NCI-H146 treated with DMSO at 0.1 percent for 48 hours (cell line): ENCODE measurements around the gene MYBPC2.

Experiments used
- DNase-seq: peaks from one replicate; lab custom pipeline; 2025; ENCODE audit not compliant: unreplicated experiment; lab: John Stamatoyannopoulos, UW

MYBPC2 gene

DNA sequence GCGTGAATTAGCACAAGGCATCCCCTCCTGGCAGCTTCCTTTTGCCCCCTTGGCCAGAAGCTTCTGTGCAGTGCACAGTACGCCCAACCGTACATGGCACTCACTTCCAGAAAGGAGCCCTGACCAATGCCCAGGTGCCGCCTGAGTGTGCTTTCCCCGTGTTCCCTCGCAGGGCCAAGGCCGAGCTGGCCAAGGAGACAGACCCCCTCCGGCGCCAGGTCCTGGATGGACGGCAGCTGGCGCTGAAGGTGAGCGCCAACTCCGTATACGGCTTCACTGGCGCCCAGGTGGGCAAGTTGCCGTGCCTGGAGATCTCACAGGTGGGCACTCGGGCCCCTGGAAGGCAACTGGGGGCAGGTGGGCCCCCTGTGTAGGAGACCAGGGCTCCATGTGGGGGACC lies 23.3 kb upstream of the MYBPC2 start:
- no peak for DNase-seq

DNA sequence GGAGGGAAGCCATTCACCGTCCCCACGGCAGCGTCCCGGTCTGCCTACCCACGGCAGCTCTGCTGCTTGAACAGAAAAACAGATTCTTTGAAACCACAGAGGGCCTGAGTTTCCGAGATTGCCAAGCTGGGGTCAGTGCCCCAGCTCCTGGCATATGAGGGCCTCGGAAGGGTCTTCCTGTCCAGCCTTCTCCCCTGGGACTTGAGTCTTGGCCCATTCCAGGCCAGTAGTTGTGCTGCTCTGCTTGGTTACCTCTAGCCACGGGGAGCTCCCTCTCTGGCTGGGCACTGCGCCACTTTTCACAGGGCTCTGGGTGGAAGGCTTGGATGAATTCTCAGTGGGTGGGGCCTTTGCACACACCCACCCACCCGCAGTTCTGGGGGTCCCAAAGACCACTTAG lies 22.6 kb upstream of the MYBPC2 start:
- DNase-seq = no peak

DNA sequence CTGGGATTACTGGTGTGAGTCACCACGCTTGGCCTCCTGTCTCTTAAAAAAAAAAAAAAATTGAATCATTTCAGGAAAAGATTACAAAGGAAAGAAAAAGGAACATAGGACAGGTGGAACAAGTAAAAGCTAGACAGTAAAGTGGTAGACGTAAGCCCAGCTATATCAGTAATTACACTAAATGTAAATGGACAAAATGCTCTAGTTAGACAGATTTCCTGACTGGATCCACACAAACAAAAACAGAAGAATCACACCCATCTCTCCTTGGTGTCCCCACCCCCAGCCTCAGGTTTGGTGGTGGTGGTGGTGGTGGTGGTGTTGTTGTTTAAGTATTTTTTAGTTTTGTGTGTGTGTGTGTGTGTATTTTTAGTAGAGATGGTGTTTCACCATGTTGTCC lies 20.3 kb upstream of the MYBPC2 start:
- DNase-seq = no peak

DNA sequence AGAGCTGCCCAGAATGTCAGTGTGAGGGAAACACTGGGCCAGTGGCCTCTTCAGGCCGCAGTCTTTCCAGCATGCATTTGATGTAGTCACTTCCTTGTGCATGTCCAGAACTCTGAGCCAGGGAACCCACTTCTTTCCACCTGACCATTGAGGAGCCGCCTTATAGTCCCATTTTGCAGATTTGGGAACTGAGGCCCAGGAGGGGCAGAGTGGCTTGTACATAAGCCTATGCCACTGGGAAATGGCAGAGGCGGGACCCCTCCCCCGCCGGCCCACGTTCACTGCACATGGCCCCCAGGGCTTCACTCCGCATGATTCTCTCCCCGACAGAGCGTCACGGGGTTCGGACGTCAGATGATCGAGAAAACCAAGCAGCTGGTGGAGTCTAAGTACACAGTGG lies 19.6 kb upstream of the MYBPC2 start:
- no peak for DNase-seq

DNA sequence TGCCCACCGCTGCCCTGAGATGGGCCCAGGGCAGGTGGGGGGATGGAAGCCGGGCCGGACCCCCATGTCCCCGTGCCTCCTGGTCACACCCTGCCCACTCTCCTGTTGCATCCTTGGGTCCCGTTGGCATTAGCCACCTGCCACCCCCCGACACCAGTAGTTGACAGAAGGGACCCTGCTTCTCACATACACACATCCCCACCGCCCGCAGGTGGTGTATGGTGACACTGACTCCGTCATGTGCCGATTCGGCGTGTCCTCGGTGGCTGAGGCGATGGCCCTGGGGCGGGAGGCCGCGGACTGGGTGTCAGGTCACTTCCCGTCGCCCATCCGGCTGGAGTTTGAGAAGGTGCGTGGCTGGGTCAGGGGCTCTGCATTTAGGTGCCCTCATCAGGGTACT lies 19.2 kb upstream of the MYBPC2 start:
- no peak for DNase-seq

DNA sequence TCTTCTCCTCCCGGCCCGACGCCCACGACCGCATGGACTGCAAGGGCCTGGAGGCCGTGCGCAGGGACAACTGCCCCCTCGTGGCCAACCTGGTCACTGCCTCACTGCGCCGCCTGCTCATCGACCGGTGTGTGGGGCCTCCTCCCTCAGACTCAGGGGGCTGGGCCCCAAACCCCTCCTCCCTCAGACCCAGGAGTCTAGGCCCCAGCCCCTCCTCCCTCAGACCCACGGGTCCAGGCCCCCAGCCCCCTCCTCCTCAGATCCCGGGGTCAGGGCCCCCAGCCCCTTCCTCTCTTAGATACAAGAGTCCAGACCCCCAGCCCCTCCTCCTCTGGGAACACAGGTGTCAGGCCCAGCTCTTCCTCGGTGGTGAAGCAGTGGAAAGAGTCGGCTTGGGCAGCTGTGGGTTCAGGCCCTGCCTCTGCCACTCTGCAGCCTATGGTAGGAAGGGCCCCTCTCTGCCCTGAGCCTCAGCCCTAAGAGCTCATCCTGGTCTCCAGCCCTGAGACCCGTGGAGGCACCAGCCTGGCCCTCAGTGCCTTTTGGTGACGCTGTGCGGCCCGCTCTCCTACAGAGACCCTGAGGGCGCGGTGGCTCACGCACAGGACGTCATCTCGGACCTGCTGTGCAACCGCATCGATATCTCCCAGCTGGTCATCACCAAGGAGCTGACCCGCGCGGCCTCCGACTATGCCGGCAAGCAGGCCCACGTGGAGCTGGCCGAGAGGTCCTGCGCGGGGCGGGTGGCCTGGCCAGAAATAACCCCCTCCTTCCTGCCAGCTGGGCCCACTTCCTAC lies 17.6 kb upstream of the MYBPC2 start:
- DNase-seq = no peak

DNA sequence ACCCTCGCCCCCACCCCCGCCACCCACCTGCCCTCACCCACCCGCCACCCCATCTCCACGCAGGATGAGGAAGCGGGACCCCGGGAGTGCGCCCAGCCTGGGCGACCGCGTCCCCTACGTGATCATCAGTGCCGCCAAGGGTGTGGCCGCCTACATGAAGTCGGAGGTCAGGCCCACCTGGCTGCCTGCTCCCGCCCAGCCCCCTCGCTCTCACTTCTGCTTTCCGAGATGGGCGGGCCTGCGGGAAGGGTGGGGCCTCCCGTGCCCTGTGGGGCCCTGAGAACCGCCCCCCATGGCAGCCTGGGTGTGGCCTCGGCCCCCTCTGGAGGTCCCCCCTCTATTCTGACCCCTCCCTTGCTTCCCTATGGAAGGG lies 17.0 kb upstream of the MYBPC2 start:
- DNase-seq = no peak

DNA sequence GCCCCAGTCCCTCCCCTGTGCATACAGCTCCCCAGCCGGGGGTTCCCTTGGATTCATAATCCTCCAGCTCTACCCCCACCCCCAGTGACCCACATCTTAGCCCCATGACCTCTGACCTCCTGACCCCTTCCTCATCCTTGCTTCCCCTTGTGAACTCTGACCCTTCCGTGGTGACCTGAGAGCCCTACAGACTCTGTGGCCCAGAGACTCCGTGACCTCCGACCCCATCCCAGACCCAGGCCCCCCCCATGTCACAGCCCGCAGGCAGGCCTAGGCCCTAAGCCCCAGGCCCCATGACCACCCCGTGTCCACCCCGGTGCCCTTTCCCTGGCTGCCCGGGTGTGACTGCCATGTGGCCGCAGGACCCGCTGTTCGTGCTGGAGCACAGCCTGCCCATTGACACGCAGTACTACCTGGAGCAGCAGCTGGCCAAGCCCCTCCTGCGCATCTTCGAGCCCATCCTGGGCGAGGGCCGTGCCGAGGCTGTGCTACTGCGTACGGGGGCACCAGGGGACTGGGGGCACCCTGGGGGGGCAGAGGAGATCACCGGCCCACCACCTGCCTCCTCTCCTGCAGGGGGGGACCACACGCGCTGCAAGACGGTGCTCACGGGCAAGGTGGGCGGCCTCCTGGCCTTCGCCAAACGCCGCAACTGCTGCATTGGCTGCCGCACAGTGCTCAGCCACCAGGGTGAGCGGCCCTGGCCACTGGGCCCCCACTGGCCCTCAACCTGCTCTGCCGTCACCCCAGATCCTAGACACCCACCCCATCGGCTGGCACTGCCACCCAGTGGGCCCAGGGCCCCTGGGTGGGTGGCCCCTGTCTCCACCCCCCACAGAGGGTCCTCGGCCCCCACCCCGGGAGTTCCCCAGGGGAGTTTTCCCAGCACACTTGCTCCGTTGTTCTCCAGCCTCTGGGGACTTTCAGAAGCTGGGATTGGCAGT lies 16.4 kb upstream of the MYBPC2 start:
- no peak for DNase-seq

DNA sequence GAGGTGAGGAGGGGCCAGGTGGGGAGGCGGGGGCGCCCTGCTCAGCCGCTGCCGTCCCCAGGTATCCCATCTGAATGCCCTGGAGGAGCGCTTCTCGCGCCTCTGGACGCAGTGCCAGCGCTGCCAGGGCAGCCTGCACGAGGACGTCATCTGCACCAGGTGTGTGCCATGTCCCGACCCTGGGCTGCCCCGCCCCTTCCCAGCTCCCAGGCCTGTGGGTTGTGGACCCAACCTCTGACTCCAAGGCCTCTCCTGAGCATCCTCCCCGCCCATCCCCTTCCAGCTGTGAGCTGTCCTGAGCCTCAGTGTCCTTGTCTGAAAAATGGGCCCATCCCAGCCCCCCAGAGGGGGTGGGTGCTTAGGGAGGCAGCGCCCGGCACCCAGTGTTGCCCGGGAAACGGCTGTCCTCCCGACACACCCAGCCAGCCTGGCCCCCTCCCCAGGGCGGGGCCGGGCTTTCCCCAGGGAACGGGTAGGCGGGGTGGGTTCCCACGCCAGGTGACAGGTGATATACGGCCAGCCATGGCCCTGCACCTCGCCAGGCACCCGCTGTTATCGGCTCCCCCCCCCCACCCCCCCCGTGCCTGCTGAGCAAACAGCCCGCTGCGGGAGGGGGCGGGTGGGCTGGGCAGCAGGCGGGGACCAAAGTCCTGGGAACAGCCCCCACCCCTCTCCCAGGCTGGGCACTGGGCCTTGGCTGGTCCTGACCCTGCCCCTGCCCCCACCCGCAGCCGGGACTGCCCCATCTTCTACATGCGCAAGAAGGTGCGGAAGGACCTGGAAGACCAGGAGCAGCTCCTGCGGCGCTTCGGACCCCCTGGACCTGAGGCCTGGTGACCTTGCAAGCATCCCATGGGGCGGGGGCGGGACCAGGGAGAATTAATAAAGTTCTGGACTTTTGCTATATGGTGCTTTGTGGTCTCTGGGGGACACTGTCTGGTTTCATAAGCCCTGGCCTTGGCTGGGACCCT lies 15.3 kb upstream of the MYBPC2 start:
- DNase-seq = no peak

DNA sequence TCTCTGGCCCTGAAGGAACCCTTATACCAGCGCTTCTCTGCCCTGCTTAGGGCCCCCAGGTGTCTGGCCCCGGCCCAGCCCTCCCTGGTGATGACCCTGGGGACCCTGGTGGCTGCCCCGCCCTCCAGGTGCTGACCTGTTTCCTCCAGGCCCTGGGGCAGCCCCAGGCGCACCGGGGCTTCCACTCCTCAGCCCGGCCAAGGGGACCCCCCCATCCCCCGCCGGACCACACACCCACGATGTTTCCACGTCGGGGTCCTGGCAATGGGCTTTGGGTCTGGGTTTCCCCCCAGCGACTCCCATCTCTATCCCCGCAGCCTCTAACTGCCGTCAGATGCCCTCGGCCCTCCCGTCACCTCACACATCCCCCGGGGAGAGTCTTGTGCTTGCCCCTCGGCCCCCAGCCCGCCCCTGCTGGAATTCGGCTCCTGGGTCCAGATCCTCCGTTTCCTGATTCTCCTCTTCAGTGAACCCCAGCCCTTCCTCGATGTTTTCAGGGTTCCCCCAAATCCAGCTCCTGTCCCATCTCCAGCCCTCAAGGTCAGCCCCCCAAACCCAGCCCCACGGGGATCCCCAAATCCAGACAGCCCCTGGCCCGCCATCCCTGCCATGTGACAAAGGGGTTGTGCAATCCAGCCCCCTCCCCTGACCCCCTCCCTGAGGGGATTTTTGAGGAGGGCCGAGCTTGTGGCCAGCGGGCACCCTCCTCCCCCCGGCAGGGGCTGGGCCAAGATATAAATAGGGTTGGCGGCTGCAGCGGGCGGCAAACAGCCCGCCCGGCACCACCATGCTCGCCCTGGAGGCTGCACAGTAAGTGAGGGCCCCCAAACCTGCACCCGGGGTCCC lies 14.3 kb upstream of the MYBPC2 start, which contains the start of gene SPIB:
Gene SPIB (plus strand): TSS at position 763 of the 846 bp plus-strand sequence. CDS start 25 bp downstream, at position 788.
- DNase-seq = no peak

DNA sequence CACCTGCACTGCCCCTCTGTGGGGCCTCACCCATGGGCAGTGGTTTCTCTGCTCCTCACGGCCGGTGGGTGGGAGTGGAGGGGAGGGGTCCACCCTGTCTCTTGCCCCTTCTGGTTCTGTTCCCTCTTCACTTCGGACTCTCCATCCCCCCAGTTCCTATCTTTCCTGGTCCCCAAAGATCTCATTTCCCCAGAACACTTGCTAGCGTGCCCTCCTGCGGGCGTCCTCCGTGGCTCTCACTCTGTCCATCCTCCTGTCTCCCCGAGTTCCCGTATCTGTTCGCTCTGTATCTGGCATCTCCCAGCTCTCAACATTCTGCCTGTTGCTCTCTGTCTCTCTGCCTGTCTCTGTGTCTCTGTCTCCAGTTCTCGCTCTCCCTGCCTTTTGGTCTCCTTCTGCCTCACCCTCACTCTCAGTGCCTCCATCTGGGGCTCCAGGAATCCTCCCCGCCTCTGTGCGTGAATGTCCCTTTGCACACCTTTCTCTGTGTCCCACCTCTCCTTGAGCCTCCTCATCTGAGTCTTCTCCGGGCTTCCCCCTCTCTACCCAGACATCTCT lies 13.6 kb upstream of the MYBPC2 start:
- DNase-seq = no peak

DNA sequence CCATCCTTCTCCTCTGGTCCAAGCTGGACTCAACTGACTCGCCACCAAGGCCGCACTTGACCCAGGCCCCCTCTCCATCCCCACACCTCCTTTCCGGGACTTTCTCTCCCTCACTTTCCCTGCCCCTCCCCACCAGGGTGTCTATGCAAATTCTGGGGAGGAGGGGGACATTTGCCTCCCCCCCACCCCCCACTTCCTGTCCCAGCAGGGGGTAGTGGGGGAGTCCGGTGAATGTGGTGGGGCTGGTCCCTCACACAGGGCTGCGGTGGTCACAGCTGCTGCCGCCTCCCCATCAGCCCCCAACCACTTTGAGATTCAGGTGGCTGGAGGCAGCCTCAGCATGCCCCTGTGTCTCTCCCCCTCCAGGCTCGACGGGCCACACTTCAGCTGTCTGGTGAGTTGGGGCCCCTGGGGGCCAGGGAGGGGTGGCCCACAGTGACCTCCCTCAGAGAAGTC lies 13.1 kb upstream of the MYBPC2 start:
- no peak for DNase-seq

DNA sequence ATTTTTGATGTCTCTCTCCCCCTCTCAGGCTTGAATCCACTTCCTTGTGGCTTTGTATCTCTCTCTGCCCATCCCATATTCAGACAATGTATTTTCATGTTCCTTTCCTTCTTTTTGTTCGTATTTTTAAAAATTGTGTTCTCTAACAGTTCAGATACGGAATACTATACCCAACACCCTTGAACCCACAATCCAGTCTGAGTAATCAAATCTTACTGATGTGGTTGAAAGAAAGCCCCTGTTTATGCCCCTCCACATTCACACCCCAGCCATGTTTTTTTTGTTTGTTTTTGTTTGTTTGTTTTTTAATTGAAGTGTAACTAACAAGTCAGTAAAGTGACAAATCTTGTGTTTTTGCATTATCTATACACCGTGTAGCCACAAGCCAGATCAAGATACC lies 12.6 kb upstream of the MYBPC2 start:
- no peak for DNase-seq

DNA sequence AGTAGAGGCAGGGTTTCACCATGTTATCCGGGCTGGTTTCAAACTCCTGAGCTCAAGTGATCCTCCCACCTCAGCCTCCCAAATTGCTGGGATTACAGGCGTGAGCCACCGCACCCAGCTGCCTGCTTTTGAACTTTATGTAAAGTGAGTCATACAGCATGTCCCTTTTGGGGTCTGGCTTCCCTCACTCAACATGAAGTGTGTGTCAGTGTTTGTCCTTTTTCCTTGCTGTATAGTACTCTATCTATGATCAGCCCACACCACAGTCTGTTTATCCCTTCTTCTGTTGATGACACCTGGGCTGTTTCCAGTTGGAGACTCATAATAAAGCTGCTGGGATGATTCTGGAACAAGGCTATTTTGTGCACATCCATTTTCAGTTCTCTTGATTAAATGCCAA lies 11.9 kb upstream of the MYBPC2 start:
- DNase-seq = no peak

DNA sequence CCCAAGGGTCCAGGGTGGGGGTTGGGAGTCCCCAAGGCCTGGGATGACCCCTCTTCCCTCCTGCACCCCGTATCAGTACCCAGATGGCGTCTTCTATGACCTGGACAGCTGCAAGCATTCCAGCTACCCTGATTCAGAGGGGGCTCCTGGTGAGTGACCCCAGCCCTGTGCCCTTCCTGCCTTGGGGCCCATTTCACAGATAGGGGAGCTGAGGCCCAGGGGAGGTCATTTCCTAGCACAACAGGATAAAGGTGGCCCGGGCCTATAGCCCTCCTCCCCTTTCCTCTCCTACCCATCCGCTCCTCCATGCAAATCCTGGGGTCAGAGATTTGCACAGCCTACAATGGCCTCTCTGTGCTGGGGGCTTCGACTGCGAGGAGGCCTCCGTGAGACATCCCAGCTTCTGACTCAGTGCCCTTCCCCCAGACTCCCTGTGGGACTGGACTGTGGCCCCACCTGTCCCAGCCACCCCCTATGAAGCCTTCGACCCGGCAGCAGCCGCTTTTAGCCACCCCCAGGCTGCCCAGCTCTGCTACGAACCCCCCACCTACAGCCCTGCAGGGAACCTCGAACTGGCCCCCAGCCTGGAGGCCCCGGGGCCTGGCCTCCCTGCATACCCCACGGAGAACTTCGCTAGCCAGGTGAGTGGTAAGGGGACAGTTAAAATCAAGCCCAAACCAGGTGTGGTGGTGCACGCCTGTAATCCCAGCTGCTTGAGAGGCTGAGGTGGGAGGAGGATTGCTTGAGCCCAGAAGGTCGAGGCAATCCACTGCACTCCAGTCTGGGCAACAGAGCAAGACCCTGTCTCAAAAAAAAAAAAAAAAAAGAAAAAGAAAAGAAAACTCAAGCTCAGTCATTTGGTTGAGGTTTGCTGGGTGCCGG lies 10.1 kb upstream of the MYBPC2 start:
- no peak for DNase-seq

DNA sequence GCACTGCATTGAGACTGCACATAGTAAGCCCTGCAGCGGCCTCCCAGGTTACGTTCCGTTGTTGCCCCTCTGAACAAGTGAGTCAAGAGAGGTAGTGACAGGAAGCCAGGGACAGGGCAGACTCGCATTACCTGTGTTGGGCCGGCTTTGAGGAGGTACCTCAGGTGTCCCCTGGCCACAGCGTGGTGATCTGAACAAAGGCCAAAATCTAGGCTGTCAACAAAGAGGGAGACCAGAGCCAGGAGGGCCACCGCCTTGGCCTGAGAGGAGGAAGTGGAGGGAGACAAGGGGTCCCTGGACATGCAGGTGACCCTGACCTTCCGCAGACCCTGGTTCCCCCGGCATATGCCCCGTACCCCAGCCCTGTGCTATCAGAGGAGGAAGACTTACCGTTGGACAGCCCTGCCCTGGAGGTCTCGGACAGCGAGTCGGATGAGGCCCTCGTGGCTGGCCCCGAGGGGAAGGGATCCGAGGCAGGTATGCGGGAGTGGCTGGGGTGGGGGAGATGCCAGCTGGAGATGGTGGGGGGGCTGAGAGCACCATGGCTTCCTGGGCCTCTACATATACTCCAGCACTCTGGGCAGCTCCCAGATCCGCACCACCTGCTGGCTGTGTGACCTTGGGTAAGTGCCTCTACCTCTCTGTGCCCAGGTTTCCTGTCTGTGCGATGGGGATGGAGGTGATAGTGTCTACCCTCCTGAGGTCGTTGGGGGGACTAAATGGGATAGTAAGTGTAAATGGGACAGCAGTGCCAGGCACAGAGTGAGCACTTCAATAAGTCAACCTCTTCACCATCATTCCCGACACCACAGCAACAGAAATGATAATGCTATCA lies 9.2 kb upstream of the MYBPC2 start:
- DNase-seq = no peak

DNA sequence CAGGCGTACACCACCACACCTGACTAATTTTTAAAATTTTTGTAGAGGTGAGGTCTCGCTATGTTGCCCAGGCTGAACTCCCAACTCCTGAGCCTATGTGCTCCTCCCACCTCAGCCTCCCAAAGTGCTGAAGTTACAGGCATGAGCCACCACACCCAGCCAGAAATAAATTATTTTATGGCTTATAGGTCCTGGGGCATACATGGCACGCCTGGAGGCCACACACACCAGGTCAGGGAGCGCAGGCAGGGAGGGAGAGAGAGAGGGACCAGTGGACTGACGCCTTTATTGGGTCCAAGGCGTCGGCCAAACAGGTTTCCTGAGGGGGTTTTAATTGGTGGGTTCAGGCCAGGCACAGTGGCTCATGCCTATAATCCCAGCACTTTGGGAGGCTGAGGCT lies 7.1 kb upstream of the MYBPC2 start:
- DNase-seq = no peak
